Neural cell (in vitro differentiated cells): ENCODE results near the gene SMIM35. TPM values are rescaled to one million over a fixed set of nuclear protein-coding genes. Genes with fewer than 3 reads are reported as not detected.

Experiments used
- H2AFZ ChIP-seq: fragments of 200-600, 300-800 bp; sonication (generic), shearing (Covaris generic); 2 replicates; pipeline ENCODE4 v1.6.0; 2014; ENCODE audit warnings: low read depth, mild to moderate bottlenecking, antibody characterized with exemption, low read length, moderate library complexity
- H3F3A ChIP-seq: fragments of 200-600 bp; shearing (Covaris generic); 2 replicates; pipeline ENCODE4 v1.6.1; 2016; ENCODE audit warnings: mild to moderate bottlenecking, moderate library complexity, mixed read lengths, antibody characterized with exemption, low read length; ENCODE audit not compliant: insufficient read depth, poor library complexity, severe bottlenecking
- H3K27ac ChIP-seq: fragments of 200-600, 300-800 bp; sonication (generic), shearing (Covaris generic); 2 replicates; pipeline ENCODE4 v1.5.1; 2014; ENCODE audit warnings: mild to moderate bottlenecking, low read length, moderate library complexity
- H3K27me3 ChIP-seq: fragments of 300-800, 200-600 bp; sonication (generic), shearing (Covaris generic); 2 replicates; pipeline ENCODE4 v1.6.0; 2014; ENCODE audit warnings: mild to moderate bottlenecking, low read depth, low read length, moderate library complexity; ENCODE audit not compliant: insufficient read depth
- H3K36me3 ChIP-seq: fragments of 300-800, 200-600 bp; sonication (generic), shearing (Covaris generic); 2 replicates; pipeline ENCODE4 v1.5.1; 2014; ENCODE audit warnings: mild to moderate bottlenecking, antibody characterized with exemption, low read length, moderate library complexity; ENCODE audit not compliant: insufficient read depth
- H3K4me2 ChIP-seq: fragments of 300-800, 200-600 bp; sonication (generic), shearing (Covaris generic); 2 replicates; pipeline ENCODE4 v1.6.0; 2014; ENCODE audit warnings: mild to moderate bottlenecking, low read length
- H3K4me3 ChIP-seq: fragments of 300-800, 200-600 bp; sonication (generic), shearing (Covaris generic); 2 replicates; pipeline ENCODE4 v1.5.1; 2014; ENCODE audit warnings: mild to moderate bottlenecking, low read length, moderate library complexity
- H3K79me2 ChIP-seq: fragments of 200-600 bp; shearing (Covaris generic); replicated peaks from 2 replicates; pipeline ENCODE4 v1.6.0; 2014; ENCODE audit warnings: mild to moderate bottlenecking, low read length, moderate library complexity; ENCODE audit not compliant: insufficient read depth
- H3K9ac ChIP-seq: fragments of 300-800, 200-600 bp; sonication (generic), shearing (Covaris generic); 2 replicates; pipeline ENCODE4 v1.6.1; 2016; ENCODE audit warnings: mild to moderate bottlenecking, low read length, mixed read lengths
- H3K9me2 ChIP-seq: fragments of 200-600 bp; shearing (Covaris generic); 2 replicates; pipeline ENCODE4 v1.6.1; 2016; ENCODE audit warnings: mild to moderate bottlenecking, low read length, mixed read lengths; ENCODE audit not compliant: insufficient read depth
- H3K9me3 ChIP-seq: fragments of 200-600, 300-800 bp; sonication (generic), shearing (Covaris generic); 2 replicates; pipeline ENCODE4 v1.6.1; 2016; ENCODE audit warnings: mild to moderate bottlenecking, mixed run types, low read length, moderate library complexity, mixed read lengths
- H4K20me1 ChIP-seq: fragments of 200-600 bp; shearing (Covaris generic); 2 replicates; pipeline ENCODE4 v1.6.1; 2016; ENCODE audit warnings: mild to moderate bottlenecking, mixed run types; ENCODE audit not compliant: insufficient read depth
- EP300 ChIP-seq: fragments of 450-650 bp; conservative IDR thresholded peaks from 2 replicates; pipeline ENCODE4 v1.6.1; 2014; ENCODE audit warnings: antibody characterized with exemption, mild to moderate bottlenecking, moderate library complexity; ENCODE audit not compliant: poor library complexity, severe bottlenecking
- EZH2 ChIP-seq: fragments of 200-600, 300-800 bp; shearing (Covaris generic), sonication (generic); IDR thresholded peaks from 2 replicates; pipeline ENCODE4 v1.6.1; 2014; ENCODE audit warnings: antibody characterized with exemption, low read length, borderline replicate concordance, mild to moderate bottlenecking; ENCODE audit not compliant: insufficient read depth, poor library complexity, severe bottlenecking
- MXI1 ChIP-seq: fragments of 450-650 bp; conservative IDR thresholded peaks from 2 replicates; pipeline ENCODE4 v1.6.1; 2014; ENCODE audit warnings: antibody characterized with exemption, mild to moderate bottlenecking; ENCODE audit not compliant: poor library complexity, severe bottlenecking
- POLR2AphosphoS5 ChIP-seq: IDR thresholded peaks from 2 replicates; pipeline ENCODE4 v1.6.1; 2012
- RAD21 ChIP-seq: fragments of 450-650 bp; conservative IDR thresholded peaks from 2 replicates; pipeline ENCODE4 v1.6.1; 2014; ENCODE audit warnings: antibody characterized with exemption, mild to moderate bottlenecking, moderate library complexity
- SMC3 ChIP-seq: fragments of 450-650 bp; conservative IDR thresholded peaks from 2 replicates; pipeline ENCODE4 v1.6.1; 2014; ENCODE audit warnings: antibody characterized with exemption, mild to moderate bottlenecking, moderate library complexity; ENCODE audit not compliant: poor library complexity
- TAF1 ChIP-seq: IDR thresholded peaks from 2 replicates; pipeline ENCODE4 v1.6.1; 2012; ENCODE audit warnings: low read depth
- polyA plus RNA-seq: library from polyadenylated mRNA; depleted of rRNA; stranded (reverse); fragments of >200 nt; gene quantifications from 2 replicates; pipeline ENCODE4 v1.2.3, GENCODE V29; 2014
- TF ChIP-seq, protein P1 (sequence below): fragments of 450-650 bp; IDR thresholded peaks from 2 replicates; pipeline ENCODE4 v1.5.1; 2014; ENCODE audit warnings: antibody characterized with exemption, mild to moderate bottlenecking, moderate library complexity; ENCODE audit not compliant: poor library complexity, severe bottlenecking
- TF ChIP-seq, protein P2 (sequence below): IDR thresholded peaks from 2 replicates; pipeline ENCODE4 v1.6.1; 2012; ENCODE audit warnings: borderline replicate concordance

The SMIM35 gene
- polyA plus RNA-seq, 1 donor from 2014 or later: not detected

DNA sequence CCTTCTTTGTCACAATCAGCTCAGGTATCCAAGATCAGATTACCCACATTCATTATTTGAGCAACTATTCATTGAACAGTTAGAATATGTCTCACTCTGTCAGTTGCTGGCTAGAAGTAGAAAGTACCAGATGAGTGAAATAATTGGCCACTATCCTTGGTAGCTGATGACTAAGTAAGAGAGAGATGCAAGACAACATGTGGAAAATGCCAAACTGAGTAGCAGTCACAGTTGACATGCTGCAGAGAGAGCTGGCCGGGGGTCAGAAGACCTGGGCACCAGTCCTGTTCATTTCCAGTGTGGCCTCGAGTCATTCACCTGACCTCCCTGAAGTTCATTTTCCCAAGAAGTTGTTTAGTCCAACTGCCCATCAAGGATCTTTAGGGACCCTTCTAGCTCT is 22.5 kb upstream of the SMIM35 start:
- Histone ChIP-seq H3K4me2 (no peak overlapping the region), H4K20me1 (no peaks in the 10 kb centered on the region), H2AFZ (no peak overlapping the region), H3K36me3 (no peaks in the 10 kb centered on the region), H3K9ac (no peak overlapping the region), H3K9me2 (no peaks in the 10 kb centered on the region), H3K79me2 (no peaks in the 10 kb centered on the region), H3K27me3 (no peaks in the 10 kb centered on the region), H3K27ac (no peak overlapping the region), H3K9me3 (no peaks in the 10 kb centered on the region), H3K4me3 (no peak overlapping the region), H3F3A (no peaks in the 10 kb centered on the region)
- TF ChIP-seq EP300 (no peak), POLR2AphosphoS5 (no peak), TAF1 (no peak), SMC3 (no peak)
- TF ChIP-seq, protein P1, sequence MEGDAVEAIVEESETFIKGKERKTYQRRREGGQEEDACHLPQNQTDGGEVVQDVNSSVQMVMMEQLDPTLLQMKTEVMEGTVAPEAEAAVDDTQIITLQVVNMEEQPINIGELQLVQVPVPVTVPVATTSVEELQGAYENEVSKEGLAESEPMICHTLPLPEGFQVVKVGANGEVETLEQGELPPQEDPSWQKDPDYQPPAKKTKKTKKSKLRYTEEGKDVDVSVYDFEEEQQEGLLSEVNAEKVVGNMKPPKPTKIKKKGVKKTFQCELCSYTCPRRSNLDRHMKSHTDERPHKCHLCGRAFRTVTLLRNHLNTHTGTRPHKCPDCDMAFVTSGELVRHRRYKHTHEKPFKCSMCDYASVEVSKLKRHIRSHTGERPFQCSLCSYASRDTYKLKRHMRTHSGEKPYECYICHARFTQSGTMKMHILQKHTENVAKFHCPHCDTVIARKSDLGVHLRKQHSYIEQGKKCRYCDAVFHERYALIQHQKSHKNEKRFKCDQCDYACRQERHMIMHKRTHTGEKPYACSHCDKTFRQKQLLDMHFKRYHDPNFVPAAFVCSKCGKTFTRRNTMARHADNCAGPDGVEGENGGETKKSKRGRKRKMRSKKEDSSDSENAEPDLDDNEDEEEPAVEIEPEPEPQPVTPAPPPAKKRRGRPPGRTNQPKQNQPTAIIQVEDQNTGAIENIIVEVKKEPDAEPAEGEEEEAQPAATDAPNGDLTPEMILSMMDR: no peak

DNA sequence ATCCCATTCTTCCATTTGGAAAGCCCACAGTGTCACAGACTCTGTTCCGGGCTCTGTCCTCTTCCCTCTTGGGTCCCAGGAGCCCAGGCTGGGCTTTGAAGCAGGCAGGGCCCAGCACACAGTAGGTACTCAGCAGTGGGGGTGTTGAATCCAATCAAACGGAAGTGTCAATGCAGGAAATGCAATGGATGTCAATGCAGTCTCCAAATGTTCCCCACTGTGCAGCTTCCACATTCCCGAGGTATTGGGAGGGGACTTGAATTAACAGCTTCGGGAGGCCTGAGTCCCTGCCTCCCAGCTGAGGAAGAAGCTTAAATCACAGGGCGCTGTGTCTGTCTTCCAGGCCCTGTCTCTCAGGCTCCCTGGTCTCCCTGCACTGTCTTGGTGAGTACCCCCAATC is 21.8 kb upstream of the SMIM35 start:
- TF ChIP-seq SMC3 (no peak), MXI1 (no peak), RAD21 (no peak), EZH2 (no peak), EP300 (no peak), TAF1 (no peak), POLR2AphosphoS5 (no peak)
- TF ChIP-seq, protein P2, sequence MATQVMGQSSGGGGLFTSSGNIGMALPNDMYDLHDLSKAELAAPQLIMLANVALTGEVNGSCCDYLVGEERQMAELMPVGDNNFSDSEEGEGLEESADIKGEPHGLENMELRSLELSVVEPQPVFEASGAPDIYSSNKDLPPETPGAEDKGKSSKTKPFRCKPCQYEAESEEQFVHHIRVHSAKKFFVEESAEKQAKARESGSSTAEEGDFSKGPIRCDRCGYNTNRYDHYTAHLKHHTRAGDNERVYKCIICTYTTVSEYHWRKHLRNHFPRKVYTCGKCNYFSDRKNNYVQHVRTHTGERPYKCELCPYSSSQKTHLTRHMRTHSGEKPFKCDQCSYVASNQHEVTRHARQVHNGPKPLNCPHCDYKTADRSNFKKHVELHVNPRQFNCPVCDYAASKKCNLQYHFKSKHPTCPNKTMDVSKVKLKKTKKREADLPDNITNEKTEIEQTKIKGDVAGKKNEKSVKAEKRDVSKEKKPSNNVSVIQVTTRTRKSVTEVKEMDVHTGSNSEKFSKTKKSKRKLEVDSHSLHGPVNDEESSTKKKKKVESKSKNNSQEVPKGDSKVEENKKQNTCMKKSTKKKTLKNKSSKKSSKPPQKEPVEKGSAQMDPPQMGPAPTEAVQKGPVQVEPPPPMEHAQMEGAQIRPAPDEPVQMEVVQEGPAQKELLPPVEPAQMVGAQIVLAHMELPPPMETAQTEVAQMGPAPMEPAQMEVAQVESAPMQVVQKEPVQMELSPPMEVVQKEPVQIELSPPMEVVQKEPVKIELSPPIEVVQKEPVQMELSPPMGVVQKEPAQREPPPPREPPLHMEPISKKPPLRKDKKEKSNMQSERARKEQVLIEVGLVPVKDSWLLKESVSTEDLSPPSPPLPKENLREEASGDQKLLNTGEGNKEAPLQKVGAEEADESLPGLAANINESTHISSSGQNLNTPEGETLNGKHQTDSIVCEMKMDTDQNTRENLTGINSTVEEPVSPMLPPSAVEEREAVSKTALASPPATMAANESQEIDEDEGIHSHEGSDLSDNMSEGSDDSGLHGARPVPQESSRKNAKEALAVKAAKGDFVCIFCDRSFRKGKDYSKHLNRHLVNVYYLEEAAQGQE: no peak
- TF ChIP-seq, protein P1: no peak
- no peaks in the 10 kb centered on the region for H3K36me3 ChIP-seq

More for the DNA sequence above, 21.8 kb upstream of the SMIM35 start:
- no peak overlapping the region for H2AFZ ChIP-seq
- no peaks in the 10 kb centered on the region for H3K9me3 ChIP-seq
- H3K4me2 ChIP-seq: no peak overlapping the region
- H3K9ac ChIP-seq: no peak overlapping the region
- no peak overlapping the region for H3K27ac ChIP-seq
- H3F3A ChIP-seq: no peaks in the 10 kb centered on the region
- no peaks in the 10 kb centered on the region for H3K9me2 ChIP-seq
- H3K4me3 ChIP-seq: no peak overlapping the region
- no peaks in the 10 kb centered on the region for H3K79me2 ChIP-seq
- H4K20me1 ChIP-seq: no peaks in the 10 kb centered on the region
- no peaks in the 10 kb centered on the region for H3K27me3 ChIP-seq
